ENCODE data around the gene GAGE2A.

GRCh38 chrX:49627086-49627777 lies 37.9 kb downstream of the GAGE2A start:
- TF ChIP-seq CTCF (IDR thresholded peaks at IDR 0.05) (peak in 2 of 7 experiments; percentile 8 to 24), POLR2A (IDR thresholded peaks at IDR 0.05) (no peak)

Measured in body of pancreas (tissue), 4 donors.